HepG2 (cell line): ENCODE measurements around the gene CASKIN2. TPM values are rescaled to one million over a fixed set of nuclear protein-coding genes. Genes with fewer than 3 reads are reported as not detected.

Experiments used
- ERF ChIP-seq: IDR thresholded peaks from 2 replicates; pipeline ENCODE4 v1.6.1; 2018; ENCODE audit warnings: missing biosample characterization, missing genetic modification reagents
- GATAD2A ChIP-seq: IDR thresholded peaks from 2 replicates; pipeline ENCODE4 v1.6.1; 2016
- NCOA2 ChIP-seq: sonication (generic); formaldehyde crosslinking; IDR thresholded peaks from 2 replicates; pipeline ENCODE4 v1.8.0; 2022; ENCODE audit warnings: inconsistent platforms
- SALL1 ChIP-seq: sonication (generic); formaldehyde crosslinking; IDR thresholded peaks from 2 replicates; pipeline ENCODE4 v1.8.0; 2022; ENCODE audit warnings: mild to moderate bottlenecking, missing genetic modification reagents
- SNAPC2 ChIP-seq: sonication (generic); formaldehyde crosslinking; IDR thresholded peaks from 2 replicates; pipeline ENCODE4 v1.8.1; 2022; ENCODE audit warnings: mild to moderate bottlenecking, missing genetic modification reagents
- SRY ChIP-seq: sonication (generic); formaldehyde crosslinking; IDR thresholded peaks from 2 replicates; pipeline ENCODE4 v1.8.0; 2022; ENCODE audit warnings: mild to moderate bottlenecking, missing genetic modification reagents
- TGIF2 ChIP-seq: IDR thresholded peaks from 2 replicates; pipeline ENCODE4 v1.6.1; 2016; ENCODE audit warnings: control low read depth, missing compliant biosample characterization
- THAP11 ChIP-seq: IDR thresholded peaks from 2 replicates; pipeline ENCODE4 v1.6.1; 2016; ENCODE audit warnings: missing biosample characterization, missing genetic modification reagents
- ZC3H13 ChIP-seq: sonication (generic); formaldehyde crosslinking; IDR thresholded peaks from 2 replicates; pipeline ENCODE4 v1.8.1; 2023; ENCODE audit warnings: mild to moderate bottlenecking, missing genetic modification reagents, moderate library complexity
- ZNF343 ChIP-seq: sonication (generic); formaldehyde crosslinking; IDR thresholded peaks from 2 replicates; pipeline ENCODE4 v1.4.0; 2020; ENCODE audit warnings: mild to moderate bottlenecking, missing genetic modification reagents
- ZNF572 ChIP-seq: sonication (generic); formaldehyde crosslinking; IDR thresholded peaks from 2 replicates; pipeline ENCODE4 v1.5.1; 2020; ENCODE audit warnings: mild to moderate bottlenecking, missing genetic modification reagents
- polyA plus RNA-seq, 8 experiments: library from polyadenylated mRNA; depleted of rRNA in 3 of 8; stranded (reverse) in 7 of 8; unstranded in 1 of 8; fragments of >200 nt; fragmentation: Illumina TruSeq in 4 of 8; extraction: Trizol in 4 of 8; gene quantifications; 2 replicates each; pipeline versions ENCODE4 v1.2.1 to v1.2.3, GENCODE V29; 2011 to 2016; ENCODE audit warnings: low read depth in 4 of 8, missing spikeins in 1 of 8, mixed read lengths in 1 of 8; ENCODE audit not compliant: insufficient read depth in 1 of 8
- total RNA-seq, 5 experiments: library from RNA; depleted of rRNA; stranded (reverse); fragments of >200 nt; fragmentation: Illumina TruSeq; extraction: Trizol; gene quantifications; 2 replicates each; pipeline ENCODE4 v1.2.3, GENCODE V29; 2016; ENCODE audit warnings: low read depth in 1 of 5
- TF ChIP-seq, protein P1 (sequence below): sonication (generic); formaldehyde crosslinking; IDR thresholded peaks from 2 replicates; pipeline ENCODE4 v1.5.0; 2020; ENCODE audit warnings: mild to moderate bottlenecking, missing genetic modification reagents, borderline replicate concordance
- TF ChIP-seq, protein P2 (sequence below): sonication (generic); formaldehyde crosslinking; IDR thresholded peaks from 2 replicates; pipeline ENCODE4 v1.8.0; 2022; ENCODE audit warnings: mild to moderate bottlenecking, missing genetic modification reagents; ENCODE audit not compliant: insufficient replicate concordance
- TF ChIP-seq, protein P3 (sequence below): IDR thresholded peaks from 2 replicates; pipeline ENCODE4 v1.6.1; 2016; ENCODE audit warnings: mild to moderate bottlenecking, missing biosample characterization, missing genetic modification reagents
- TF ChIP-seq, protein P4 (sequence below): sonication (generic); formaldehyde crosslinking; IDR thresholded peaks from 2 replicates; pipeline ENCODE4 v1.5.1; 2020; ENCODE audit warnings: mild to moderate bottlenecking, missing genetic modification reagents, moderate library complexity
- TF ChIP-seq, protein P5 (sequence below): sonication (generic); formaldehyde crosslinking; IDR thresholded peaks from 2 replicates; pipeline ENCODE4 v1.4.0; 2020; ENCODE audit warnings: missing genetic modification reagents

Gene CASKIN2
- total and polyA plus RNA-seq, 2 of the 13 experiments (the other 11 are each of a cell fraction or from before 2014, with no cell fraction given): 5.2 to 7.8 TPM

DNA sequence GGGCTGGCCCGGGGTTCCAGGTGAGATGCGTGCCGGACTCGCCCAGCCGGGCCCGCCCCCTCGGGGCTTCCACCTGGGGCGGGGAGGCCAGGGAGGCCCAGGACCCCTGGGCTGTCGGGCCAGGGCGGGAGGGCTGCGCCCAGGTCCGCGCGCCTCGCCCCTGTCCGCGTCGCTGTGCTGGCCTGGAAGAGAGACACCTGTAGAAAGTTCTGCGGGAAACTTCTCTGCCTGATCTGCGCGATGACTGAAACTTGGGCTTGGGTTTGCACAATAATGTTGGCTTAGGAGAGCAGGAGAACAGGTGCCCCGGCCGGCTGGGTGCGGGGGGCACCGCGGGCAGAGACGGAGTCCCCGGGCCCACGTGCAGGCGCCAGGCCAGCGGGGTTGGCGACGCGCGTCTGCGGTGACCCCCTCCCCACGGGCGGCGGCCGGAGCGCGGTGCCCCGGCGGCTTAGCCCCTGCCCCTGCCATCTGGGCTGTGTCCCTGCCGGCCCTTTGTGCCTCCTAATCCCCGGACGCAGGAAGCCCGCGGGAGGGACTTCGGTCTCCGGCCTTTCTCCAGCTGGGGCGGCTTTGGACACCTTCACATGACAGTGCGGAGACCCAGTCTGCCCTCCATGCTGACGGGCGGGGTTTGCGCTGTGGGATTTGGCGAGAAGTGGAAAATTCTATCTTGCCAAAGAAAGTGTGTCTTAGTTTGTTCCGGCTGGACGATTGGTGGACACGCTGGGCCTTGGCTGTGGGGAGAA, 10.6 kb upstream of the CASKIN2 start (continued):
- TF ChIP-seq, protein P1, sequence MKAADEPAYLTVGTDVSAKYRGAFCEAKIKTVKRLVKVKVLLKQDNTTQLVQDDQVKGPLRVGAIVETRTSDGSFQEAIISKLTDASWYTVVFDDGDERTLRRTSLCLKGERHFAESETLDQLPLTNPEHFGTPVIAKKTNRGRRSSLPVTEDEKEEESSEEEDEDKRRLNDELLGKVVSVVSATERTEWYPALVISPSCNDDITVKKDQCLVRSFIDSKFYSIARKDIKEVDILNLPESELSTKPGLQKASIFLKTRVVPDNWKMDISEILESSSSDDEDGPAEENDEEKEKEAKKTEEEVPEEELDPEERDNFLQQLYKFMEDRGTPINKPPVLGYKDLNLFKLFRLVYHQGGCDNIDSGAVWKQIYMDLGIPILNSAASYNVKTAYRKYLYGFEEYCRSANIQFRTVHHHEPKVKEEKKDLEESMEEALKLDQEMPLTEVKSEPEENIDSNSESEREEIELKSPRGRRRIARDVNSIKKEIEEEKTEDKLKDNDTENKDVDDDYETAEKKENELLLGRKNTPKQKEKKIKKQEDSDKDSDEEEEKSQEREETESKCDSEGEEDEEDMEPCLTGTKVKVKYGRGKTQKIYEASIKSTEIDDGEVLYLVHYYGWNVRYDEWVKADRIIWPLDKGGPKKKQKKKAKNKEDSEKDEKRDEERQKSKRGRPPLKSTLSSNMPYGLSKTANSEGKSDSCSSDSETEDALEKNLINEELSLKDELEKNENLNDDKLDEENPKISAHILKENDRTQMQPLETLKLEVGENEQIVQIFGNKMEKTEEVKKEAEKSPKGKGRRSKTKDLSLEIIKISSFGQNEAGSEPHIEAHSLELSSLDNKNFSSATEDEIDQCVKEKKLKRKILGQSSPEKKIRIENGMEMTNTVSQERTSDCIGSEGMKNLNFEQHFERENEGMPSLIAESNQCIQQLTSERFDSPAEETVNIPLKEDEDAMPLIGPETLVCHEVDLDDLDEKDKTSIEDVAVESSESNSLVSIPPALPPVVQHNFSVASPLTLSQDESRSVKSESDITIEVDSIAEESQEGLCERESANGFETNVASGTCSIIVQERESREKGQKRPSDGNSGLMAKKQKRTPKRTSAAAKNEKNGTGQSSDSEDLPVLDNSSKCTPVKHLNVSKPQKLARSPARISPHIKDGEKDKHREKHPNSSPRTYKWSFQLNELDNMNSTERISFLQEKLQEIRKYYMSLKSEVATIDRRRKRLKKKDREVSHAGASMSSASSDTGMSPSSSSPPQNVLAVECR (CRISPR knock-in tag): peak; percentile 69; the same call in 1 of the 2 replicates
- TF ChIP-seq ZNF343 (CRISPR knock-in tag) (0 out of 2 replicates have a peak, but pooled peaks have one; percentile 20), ZC3H13 (no peak), ERF (CRISPR knock-in tag) (peak; percentile 15; the same call in 1 of the 2 replicates), GATAD2A (CRISPR knock-in tag) (no peak), SNAPC2 (CRISPR knock-in tag) (0 out of 2 replicates have a peak, but pooled peaks have one; percentile 13), NCOA2 (peak; percentile 29; the same call in 1 of the 2 replicates), THAP11 (CRISPR knock-in tag) (no peak), TGIF2 (CRISPR knock-in tag) (peak; percentile 36; the same call in 1 of the 2 replicates), SRY (CRISPR knock-in tag) (0 out of 2 replicates have a peak, but pooled peaks have one; percentile 9), SALL1 (CRISPR knock-in tag) (peak; percentile 34; the same call in 1 of the 2 replicates), ZNF572 (CRISPR knock-in tag) (0 out of 2 replicates have a peak, but pooled peaks have one; percentile 74)
- TF ChIP-seq, protein P2, sequence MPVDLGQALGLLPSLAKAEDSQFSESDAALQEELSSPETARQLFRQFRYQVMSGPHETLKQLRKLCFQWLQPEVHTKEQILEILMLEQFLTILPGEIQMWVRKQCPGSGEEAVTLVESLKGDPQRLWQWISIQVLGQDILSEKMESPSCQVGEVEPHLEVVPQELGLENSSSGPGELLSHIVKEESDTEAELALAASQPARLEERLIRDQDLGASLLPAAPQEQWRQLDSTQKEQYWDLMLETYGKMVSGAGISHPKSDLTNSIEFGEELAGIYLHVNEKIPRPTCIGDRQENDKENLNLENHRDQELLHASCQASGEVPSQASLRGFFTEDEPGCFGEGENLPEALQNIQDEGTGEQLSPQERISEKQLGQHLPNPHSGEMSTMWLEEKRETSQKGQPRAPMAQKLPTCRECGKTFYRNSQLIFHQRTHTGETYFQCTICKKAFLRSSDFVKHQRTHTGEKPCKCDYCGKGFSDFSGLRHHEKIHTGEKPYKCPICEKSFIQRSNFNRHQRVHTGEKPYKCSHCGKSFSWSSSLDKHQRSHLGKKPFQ: peak; percentile 63
- TF ChIP-seq, protein P3, sequence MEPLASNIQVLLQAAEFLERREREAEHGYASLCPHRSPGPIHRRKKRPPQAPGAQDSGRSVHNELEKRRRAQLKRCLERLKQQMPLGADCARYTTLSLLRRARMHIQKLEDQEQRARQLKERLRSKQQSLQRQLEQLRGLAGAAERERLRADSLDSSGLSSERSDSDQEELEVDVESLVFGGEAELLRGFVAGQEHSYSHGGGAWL (CRISPR knock-in tag): peak; percentile 77; the same call in 1 of the 2 replicates
- TF ChIP-seq, protein P4, sequence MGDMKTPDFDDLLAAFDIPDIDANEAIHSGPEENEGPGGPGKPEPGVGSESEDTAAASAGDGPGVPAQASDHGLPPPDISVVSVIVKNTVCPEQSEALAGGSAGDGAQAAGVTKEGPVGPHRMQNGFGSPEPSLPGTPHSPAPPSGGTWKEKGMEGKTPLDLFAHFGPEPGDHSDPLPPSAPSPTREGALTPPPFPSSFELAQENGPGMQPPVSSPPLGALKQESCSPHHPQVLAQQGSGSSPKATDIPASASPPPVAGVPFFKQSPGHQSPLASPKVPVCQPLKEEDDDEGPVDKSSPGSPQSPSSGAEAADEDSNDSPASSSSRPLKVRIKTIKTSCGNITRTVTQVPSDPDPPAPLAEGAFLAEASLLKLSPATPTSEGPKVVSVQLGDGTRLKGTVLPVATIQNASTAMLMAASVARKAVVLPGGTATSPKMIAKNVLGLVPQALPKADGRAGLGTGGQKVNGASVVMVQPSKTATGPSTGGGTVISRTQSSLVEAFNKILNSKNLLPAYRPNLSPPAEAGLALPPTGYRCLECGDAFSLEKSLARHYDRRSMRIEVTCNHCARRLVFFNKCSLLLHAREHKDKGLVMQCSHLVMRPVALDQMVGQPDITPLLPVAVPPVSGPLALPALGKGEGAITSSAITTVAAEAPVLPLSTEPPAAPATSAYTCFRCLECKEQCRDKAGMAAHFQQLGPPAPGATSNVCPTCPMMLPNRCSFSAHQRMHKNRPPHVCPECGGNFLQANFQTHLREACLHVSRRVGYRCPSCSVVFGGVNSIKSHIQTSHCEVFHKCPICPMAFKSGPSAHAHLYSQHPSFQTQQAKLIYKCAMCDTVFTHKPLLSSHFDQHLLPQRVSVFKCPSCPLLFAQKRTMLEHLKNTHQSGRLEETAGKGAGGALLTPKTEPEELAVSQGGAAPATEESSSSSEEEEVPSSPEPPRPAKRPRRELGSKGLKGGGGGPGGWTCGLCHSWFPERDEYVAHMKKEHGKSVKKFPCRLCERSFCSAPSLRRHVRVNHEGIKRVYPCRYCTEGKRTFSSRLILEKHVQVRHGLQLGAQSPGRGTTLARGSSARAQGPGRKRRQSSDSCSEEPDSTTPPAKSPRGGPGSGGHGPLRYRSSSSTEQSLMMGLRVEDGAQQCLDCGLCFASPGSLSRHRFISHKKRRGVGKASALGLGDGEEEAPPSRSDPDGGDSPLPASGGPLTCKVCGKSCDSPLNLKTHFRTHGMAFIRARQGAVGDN (CRISPR knock-in tag): peak; percentile 85; the same call in 1 of the 2 replicates
- TF ChIP-seq, protein P5, sequence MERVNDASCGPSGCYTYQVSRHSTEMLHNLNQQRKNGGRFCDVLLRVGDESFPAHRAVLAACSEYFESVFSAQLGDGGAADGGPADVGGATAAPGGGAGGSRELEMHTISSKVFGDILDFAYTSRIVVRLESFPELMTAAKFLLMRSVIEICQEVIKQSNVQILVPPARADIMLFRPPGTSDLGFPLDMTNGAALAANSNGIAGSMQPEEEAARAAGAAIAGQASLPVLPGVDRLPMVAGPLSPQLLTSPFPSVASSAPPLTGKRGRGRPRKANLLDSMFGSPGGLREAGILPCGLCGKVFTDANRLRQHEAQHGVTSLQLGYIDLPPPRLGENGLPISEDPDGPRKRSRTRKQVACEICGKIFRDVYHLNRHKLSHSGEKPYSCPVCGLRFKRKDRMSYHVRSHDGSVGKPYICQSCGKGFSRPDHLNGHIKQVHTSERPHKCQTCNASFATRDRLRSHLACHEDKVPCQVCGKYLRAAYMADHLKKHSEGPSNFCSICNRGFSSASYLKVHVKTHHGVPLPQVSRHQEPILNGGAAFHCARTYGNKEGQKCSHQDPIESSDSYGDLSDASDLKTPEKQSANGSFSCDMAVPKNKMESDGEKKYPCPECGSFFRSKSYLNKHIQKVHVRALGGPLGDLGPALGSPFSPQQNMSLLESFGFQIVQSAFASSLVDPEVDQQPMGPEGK (CRISPR knock-in tag): peak; percentile 47; the same call in 1 of the 2 replicates
